Stimulated activated CD4-positive, alpha-beta T cell treated with anti-CD3 and anti-CD28 coated beads, Interleukin-12 subunit alpha, Interleukin-12 subunit beta, amount 100 ng/mL, for 48 hours (primary cell): ENCODE measurements around the gene ARPC1B.
"Not testable (repeated sequence)": the region's sequence is repeated elsewhere in the genome, so short reads cannot be mapped to it uniquely, and the experiment has no call there.

Experiments
- DNase-seq, 3 donors: peaks; one replicate each; pipeline ENCODE4 v3.0.0-alpha.2; 2020; ENCODE audit warnings: low read depth in 2 of 3, low spot score in 1 of 3

Gene ARPC1B

GRCh38 chr7:99368750-99369389 is 5.7 kb upstream of the ARPC1B start:
- DNase-seq: no peak

- DNase-seq: no peak
Measured at GRCh38 chr7:99369767-99370391, 4.7 kb upstream of the ARPC1B start.

- DNase-seq: no peak
Measured at GRCh38 chr7:99371376-99371920, 3.1 kb upstream of the ARPC1B start.

- DNase-seq: no peak
Measured at GRCh38 chr7:99372275-99373090, 2.0 kb upstream of the ARPC1B start.

GRCh38 chr7:99373091-99374066 is 1.2 kb upstream of the ARPC1B start:
- DNase-seq: no peak

GRCh38 chr7:99375070-99375807 is 709 bp downstream of the ARPC1B start:
- peak; percentile 39 to 66 (median 54) for DNase-seq

- peak; percentile 30 to 45 (median 33) for DNase-seq
Measured at GRCh38 chr7:99379043-99379577, 4.6 kb downstream of the ARPC1B start.

- peak in 1 of 3 donors; percentile 22 for DNase-seq
Measured at GRCh38 chr7:99379693-99380031, 5.1 kb downstream of the ARPC1B start.

GRCh38 chr7:99380032-99380822 is 5.7 kb downstream of the ARPC1B start:
- peak; percentile 32 to 49 (median 37) for DNase-seq

- peak; percentile 83 to 89 (median 84) for DNase-seq
Measured at GRCh38 chr7:99380823-99381663, 6.5 kb downstream of the ARPC1B start.

- DNase-seq: no peak
Measured at GRCh38 chr7:99381664-99382075, 7.1 kb downstream of the ARPC1B start.

- DNase-seq: no peak
Measured at GRCh38 chr7:99383203-99383602, 8.7 kb downstream of the ARPC1B start.

- DNase-seq: no peak
Measured at GRCh38 chr7:99383791-99384370, 9.4 kb downstream of the ARPC1B start.

GRCh38 chr7:99384523-99384922 is 10.0 kb downstream of the ARPC1B start:
- no peak for DNase-seq

- no peak for DNase-seq
Measured at GRCh38 chr7:99385564-99385963, 11.0 kb downstream of the ARPC1B start.

GRCh38 chr7:99386584-99387238 is 12.2 kb downstream of the ARPC1B start:
- DNase-seq: no peak

GRCh38 chr7:99387239-99387635 is 12.7 kb downstream of the ARPC1B start:
- not testable (repeated sequence) for DNase-seq
